ENCODE data around the gene PKDCC. TPM values are rescaled to one million over a fixed set of nuclear protein-coding genes. Genes with fewer than 3 reads are reported as not detected.

The PKDCC gene
- total RNA-seq, 1 experiment from 2014 or later, result 322 TPM

- no peak for DNase-seq
- Histone ChIP-seq H3K36me3 (ENCODE audit: control insufficient read depth, insufficient read depth, low read length) (no peaks in the 10 kb centered on the region), H3K4me1 (peaks cover 53% of the 10 kb centered on the region), H3K4me3 (ENCODE audit: low read depth, low read length) (no peak overlapping the region), H3K27me3 (replicated peaks; ENCODE audit: control insufficient read depth, insufficient read depth, low read length) (no peaks in the 10 kb centered on the region), H3K9me3 (no peaks in the 10 kb centered on the region)
- intact Hi-C loops (cut with micrococcal nuclease; ENCODE audit: unreplicated experiment), result no loop called here
- Mint-ChIP-seq H3K4me3 (ENCODE audit: unreplicated experiment) (no peak overlapping the region), H3K36me3 (ENCODE audit: insufficient read depth, unreplicated experiment) (no peaks in the 10 kb centered on the region), H3K27me3 (ENCODE audit: insufficient read depth, unreplicated experiment) (no peaks in the 10 kb centered on the region), H3K9me3 (ENCODE audit: unreplicated experiment) (no peaks in the 10 kb centered on the region), H3K27ac (ENCODE audit: unreplicated experiment) (no peak overlapping the region), H3K4me1 (ENCODE audit: low read depth, unreplicated experiment) (peaks cover 7% of the 10 kb centered on the region)
- TF ChIP-seq, protein P1, sequence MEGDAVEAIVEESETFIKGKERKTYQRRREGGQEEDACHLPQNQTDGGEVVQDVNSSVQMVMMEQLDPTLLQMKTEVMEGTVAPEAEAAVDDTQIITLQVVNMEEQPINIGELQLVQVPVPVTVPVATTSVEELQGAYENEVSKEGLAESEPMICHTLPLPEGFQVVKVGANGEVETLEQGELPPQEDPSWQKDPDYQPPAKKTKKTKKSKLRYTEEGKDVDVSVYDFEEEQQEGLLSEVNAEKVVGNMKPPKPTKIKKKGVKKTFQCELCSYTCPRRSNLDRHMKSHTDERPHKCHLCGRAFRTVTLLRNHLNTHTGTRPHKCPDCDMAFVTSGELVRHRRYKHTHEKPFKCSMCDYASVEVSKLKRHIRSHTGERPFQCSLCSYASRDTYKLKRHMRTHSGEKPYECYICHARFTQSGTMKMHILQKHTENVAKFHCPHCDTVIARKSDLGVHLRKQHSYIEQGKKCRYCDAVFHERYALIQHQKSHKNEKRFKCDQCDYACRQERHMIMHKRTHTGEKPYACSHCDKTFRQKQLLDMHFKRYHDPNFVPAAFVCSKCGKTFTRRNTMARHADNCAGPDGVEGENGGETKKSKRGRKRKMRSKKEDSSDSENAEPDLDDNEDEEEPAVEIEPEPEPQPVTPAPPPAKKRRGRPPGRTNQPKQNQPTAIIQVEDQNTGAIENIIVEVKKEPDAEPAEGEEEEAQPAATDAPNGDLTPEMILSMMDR (IDR thresholded peaks at IDR 0.05; ENCODE audit: insufficient read depth in 1 of 2, low read depth in 1 of 2, low read length in 1 of 2, severe bottlenecking in 1 of 2, unreplicated experiment in 1 of 2), result no peak
- CTCF ChIA-PET, result no interaction called here
- POLR2A ChIA-PET, result no interaction called here
- BruUV-seq (replicated peaks), result no TSS peak
Observed at GRCh38 chr2:42107249-42108042, 59.6 kb downstream of the PKDCC start.

Other genes starting within 250 kb of the PKDCC start
- gene EML4, start 121.3 kb downstream of the PKDCC start, total RNA-seq (2022), result 122 and 125 TPM in 2 replicates